Epidermal melanocyte (primary cell): ENCODE data around the gene ERCC6.

ENCODE experiments used
- DNase-seq: peaks from one replicate; pipeline ENCODE4 v3.0.0; 2011; ENCODE audit warnings: low spot score; ENCODE audit not compliant: insufficient read length

Gene ERCC6

DNA sequence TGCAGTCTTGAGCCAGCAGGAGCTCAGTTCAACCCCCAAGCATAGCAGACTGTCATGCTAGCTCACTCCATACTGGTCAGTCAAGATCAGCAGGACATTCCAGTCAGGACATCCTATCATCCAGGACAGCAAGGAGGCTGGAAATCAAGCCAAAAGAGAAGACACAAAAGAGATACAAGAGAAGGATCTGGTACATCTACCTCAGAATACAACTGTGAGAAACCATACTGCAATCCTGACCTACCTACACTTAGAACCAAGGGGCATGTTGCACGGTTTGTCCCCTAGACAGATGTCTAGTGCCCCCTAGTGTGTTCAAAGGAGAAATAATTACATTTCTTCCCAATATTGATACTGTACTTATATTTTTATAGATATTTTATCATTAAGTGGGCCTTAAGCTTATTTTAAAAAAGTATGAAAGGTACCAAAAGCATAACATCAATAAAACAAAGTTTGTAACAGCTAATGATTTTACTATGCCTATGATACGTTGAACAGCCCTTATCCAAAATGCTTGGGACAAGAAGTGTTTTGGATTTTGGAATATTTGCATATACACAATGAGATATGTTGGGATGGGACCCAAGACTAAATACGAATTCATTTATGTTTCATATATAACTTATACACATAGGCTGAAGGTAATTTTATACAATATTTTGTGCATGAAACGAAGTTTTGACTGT is 26.7 kb downstream of the ERCC6 start:
- no peak for DNase-seq

DNA sequence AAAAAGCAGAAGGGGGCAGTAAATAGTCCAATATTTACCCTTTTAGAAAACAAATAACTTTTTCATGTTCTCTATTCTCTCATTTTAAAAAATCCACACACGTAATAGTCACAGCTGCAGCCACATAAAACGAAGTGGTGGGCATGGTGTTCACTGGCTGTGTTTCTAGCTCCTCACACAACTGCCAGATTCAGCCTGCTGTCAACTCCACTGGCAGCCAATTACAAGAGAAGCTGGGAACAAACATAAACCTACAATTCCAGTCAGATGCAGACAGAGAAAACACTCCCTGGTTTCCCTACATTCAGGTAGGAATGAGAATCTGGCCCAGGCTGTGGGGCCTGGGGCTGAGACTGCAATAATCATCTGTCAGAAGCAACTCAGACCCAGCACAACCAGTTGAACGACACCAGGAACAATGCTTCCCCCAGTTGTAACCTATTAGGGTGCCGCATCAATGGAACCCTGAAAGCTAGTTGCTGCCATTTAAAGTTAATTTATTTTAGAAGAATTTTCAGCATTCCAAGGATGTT is 29.1 kb downstream of the ERCC6 start:
- no peak for DNase-seq

DNA sequence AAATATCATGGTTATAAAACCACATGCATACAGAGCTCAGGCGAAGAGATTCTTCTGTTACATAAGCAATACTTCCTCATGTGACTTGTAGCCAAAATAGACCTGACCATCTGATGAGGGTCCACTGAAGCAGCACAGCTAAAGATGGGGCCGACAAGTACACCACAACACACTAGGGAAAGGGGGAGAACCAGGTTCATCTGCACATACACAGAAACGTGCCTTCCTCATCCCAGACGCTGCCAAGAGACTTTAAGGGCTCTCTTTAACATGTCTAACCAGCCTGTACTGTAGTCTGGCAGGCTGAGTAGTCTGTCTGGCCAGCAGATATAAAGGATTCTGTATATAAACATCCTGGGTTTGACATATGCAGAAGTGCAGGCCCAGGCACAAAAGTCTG is 30.3 kb downstream of the ERCC6 start:
- DNase-seq, result no peak

DNA sequence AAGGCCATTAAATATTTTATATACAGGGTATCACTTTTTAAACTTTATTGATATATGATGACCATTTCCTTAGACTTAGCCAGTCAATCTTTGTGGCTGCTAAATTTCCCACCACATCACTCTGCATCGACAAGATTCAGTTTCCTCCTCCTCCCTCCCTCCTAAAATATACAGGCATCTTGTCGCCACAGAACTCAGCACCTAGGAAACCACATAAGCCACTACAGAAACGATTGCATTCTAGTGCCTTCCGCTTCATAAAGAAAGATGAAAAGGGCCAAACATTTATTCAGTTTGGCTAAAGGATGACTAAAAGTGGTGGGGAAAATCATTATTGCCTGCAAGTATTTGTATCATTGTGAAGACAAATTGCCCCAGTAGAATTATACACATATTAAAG is 30.7 kb downstream of the ERCC6 start:
- DNase-seq, result no peak

DNA sequence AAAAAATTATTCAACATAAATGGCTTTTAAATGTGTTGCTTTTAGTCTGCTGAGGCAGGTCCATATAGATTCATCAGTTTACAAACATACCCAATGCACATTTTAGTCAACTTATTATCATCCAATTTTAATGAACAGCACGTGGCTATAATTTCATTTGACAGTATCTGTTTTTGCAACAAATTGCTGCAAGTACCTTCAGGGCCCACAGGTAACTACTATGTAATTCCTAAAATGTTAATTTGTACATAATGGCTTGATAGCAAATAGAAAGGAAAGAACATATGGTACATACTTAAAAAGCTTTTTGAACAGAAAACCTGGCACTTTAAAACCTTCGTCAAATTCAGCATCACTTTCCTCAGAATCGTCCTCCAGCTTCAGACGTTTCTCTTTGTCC is 33.3 kb downstream of the ERCC6 start:
- DNase-seq, result no peak

DNA sequence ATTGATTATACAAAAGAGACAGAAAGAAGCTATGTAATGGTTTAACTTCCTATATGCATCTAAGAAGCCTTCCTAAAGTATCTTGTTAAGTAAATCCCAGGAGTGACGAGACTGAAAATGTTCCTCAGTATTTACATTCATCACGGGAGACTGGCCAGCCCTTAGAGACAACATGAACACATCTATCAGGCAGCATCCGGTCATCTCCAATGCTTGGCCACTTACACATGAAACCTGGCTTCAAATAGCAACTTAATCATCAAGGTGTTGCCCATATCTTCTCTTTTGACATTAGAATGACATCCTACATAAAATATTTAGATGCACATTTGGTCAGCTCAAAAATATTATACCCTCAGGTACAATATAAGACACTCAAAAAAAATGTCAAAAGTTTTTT is 33.8 kb downstream of the ERCC6 start:
- DNase-seq, result no peak

DNA sequence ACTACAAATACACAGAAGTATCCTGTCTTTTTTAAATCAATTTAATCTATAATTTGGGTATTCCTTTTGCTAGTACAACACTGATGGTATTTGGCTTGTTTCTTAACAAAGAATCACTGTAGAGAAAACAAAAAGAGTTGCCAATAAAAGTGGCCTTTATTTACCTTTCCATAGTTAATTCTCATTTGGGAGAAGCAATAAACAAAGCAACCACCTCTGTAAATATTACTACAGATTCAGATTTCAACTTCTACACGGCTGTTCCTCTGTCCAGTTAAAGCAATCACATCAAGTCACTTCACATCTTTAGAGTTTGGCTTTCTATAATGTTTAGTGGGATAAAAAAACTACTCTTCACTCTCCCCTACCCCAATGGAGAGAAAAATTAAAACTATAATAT is 34.4 kb downstream of the ERCC6 start:
- no peak for DNase-seq

DNA sequence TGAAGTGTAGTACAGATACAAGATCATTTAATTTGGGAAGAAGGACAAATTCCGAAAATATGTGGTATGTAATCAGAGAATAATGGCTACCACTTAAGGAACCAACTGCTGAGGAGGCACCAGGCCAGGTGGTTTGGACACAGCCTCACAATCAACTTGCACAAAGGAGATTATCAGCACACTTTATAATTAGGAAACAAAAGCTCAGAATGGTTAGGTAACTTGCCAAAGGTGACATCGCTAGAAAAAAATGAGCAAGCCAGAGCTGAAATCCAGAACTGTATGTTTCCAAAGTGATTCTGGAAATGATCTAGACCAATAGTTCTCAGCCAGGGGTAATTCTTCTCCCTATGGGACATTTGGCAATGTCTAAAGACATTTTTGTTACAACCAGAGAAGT is 36.6 kb downstream of the ERCC6 start:
- no peak for DNase-seq

DNA sequence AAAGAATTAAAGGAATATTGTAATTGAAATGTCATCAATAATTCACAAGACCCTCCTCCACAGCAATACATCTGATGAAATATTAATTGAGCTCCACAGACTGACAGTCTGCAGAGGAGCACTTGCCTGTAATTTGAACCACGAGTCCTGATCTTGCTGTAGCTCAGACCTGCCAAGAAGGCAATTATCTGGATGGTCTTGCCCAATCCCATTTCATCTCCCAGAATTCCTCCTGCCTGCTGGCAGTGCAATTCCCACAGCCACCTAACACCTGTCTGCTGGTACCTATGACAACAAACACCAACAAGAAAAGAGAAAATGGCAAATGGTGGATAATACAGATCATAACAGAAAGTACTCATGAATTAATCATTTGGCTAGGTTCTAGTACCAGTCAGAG is 38.5 kb downstream of the ERCC6 start:
- DNase-seq, result no peak

DNA sequence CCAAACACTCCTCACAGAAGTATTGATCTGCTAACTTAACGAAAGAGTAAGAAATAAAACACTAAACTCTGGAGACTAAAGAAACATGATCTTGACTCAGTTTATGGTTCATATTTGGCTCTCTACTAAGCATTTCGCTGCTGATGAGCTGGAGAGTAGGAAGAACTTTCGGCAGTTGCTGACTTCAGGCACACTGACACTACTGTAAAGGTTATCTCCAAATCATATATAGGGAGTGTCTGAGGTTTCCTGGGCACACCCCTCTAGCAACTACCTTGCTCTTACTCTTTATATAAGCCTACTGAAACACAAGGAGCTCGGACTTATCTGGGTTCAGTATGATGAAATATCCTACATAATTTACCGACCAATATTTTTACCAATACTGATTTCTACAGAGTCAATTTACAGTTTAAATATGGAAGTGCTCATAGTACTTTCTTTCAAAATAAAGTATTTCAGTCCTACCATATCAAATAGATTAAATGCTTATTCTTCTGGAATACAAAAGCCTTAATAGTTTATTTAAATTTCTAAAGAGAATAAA is 39.5 kb downstream of the ERCC6 start:
- DNase-seq, result no peak

DNA sequence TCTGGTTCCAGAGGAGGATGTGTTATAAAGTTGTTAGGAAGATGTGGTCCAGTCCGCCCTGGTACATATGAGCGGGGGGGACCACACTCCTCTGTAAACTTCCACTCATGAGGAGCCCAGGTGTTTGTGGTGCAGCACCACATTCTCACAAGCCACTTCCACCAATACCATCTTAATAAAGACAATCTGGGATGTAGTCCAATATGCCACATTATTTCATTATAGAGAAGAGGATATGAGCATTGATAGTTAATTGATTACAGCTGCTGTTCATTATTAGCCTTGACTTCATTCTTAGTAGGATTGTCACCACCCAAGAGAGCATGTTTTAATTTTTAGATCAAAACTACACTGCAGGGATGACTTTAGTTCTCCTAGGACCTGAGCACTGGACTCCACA is 40.5 kb downstream of the ERCC6 start:
- no peak for DNase-seq

DNA sequence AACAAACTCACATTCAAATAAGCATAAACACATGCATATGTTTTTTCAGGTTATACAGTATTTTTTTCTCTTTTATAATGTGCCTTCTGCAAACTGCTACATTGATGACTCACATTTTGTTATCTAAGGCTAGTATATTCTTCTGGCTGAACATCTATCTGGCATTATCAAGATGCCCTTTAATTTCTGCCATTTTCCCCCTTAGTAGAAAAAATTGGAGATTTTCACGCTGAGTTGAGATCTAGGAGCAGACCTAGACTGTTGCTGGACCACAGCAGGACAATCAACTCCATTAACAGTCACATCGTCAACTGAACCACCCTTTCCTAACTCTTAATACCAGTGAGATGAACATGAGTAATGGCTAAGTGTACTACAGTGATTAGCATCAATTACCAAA is 41.6 kb downstream of the ERCC6 start:
- DNase-seq, result no peak

DNA sequence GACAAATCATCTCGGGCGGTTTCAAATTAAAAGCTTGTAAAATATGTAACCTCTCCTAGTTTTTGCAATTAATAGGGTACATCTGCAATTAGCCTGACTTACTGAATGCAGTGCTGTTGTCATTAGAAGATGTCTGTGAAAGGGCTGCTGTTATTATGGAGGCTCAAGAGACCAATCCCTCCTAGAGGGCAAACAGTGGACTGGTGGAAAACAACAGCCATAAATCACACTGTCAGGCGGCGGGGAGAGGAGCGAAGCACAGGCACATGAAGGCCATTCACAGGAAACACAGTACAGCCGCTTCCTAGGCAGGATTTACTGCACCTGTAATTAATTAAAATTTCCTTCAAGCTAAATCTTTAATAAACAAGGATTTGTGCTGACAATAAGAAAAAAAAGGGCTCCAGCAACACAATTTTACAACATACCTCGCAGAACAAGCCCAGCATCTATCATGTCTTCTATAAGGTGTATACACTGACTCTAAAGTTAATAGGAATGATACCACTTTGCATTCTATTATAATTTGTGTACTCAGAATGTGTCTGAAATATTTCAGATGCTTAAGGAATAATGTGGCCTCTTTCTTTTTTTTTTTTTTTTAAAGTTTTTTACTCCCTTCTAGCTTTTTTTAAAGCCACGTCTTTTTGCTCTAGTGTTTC is 50.7 kb downstream of the ERCC6 start:
- no peak for DNase-seq

DNA sequence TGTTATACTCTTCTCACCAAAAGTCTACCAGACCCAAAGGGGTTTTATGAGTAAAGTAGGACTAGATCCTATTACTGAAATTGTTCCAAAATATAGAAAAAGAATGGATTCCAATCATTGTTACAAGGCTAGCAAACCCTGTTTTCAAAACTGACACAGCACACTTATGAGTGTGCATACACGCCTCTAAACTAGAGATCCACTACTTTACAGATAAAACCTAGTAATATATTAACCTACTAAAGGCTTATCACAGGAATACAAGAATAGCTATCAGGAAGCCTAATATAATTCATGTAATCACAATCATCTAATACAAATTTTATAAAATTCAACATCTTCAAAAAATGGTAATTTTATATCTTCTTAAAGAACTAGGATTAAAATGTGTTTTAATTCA is 52.2 kb downstream of the ERCC6 start:
- no peak for DNase-seq

DNA sequence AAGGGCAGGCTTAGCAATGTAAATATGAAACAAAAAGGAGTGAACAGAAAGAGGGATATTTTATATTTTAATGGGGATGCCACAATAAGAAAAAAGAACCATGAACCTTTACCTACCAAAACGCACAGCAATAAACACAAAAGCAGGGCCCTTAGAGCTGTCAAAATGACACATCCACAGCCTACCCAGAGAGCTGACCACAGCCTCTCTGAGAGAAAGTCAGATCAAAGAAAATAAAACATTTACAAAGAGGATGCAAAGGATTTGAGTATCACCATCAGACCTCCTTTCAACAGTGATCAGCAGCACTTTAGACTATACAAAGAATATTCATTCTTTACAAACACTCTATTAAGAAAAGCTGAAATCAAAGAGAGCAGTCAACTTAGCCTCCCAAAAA is 52.9 kb downstream of the ERCC6 start:
- no peak for DNase-seq

DNA sequence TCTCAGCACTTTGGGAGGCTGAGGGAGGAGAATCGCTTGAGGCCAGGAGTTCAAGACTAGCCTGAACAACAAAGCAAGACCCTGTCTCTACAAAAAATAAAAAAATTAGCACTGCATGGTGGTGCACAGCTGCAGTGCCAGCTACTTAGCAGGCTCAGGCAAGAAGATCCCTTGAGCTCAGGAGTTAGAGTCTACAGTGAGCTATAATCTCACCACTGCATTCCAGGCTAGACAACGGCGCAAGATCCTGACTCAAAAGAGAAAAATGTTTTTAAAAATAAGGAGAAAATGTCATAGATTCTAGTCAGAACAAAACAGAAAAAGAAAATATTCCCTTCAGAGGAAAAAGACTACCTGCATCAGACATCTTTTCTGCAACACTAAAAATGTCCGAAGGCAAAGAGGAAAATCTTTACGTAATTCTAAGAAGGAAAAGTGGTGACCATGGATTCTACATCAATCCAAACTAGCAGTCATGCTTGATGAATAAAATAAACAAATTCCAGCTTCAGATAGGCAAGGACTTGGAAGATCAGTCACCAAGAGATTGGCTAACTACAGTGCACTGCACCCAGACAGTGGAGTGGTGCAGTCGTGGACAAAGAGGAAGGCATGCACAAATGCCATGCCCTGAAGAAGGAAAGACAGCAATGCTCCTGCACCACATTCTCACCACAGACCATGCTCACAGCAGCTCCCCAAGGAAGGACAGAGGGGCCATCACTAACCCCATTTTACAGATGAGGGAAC is 54.3 kb downstream of the ERCC6 start:
- no peak for DNase-seq

DNA sequence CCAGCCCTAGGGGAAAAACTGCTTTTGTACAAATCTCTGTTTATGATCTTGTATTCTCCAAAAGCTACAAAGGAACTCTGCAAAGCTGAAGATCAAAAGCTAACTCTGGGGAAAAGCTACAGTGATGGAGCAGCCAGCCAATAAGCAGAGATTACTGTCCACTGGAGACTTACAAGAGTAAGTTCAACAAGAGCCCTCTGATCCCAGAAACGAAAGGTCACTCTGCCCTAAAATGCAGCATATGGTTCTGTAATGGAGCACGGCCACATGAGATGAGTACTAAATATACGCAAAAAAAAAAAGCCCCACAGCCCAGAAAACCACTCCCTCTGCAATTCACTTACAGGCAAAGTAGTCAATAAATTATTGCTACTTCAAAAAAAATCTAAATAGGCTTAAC is 60.1 kb downstream of the ERCC6 start:
- no peak for DNase-seq

DNA sequence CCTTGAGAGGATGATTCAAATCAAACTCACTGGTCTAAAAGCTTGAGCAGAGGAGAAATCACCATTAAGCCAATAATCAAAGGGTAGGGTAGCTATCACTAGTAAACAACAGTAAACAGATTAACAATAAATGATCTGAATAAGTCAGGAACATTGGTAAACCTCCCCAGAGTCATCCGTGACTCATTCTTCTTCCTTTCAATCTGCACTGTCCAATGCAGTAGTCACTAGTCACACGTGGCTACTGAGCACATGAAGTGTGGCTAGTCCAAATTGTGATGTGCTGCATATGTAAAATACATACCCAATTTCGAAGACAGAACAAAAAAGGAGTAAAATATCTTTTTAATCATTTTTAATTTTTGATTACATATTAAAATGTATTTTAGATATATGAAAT is 64.0 kb downstream of the ERCC6 start:
- no peak for DNase-seq

DNA sequence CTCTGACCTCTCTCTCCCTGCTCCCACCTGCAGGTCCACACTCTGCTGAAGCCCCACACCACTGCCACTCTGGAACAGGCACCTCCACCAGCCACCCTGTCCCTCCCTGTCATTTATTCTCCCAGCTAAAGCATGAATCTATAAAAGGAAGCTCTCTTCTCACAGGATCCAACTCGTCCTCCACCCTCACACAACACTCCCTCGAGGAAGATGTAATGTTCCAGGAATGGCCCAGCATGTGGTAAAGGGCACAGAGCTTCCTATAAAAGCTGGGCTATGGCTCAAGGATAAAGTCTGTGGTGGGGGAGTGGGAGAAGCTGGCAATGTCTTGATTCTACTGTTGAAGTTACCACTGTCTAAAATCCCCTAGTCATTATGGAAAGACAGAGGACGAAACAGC is 67.4 kb downstream of the ERCC6 start:
- DNase-seq, result no peak

DNA sequence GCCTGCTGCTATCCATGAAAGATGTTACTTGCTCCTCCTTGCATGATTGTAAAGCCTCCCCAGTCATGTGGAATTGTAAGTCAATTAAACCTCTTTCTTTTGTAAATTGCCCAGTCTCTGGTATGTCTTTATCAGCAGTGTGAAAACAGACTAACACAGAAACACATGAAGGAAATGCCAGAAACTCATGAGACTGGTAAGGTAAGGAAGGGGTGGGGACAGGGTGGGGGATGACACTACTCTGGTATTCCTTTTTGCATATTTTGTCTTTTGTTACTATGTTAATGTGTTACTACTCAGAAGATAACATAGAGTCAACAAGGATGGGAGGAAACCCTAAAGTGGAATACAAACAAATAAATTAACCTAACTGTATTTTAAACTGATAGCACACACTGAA is 73.2 kb downstream of the ERCC6 start:
- no peak for DNase-seq
